ENCODE results near the gene MED16.

DNA sequence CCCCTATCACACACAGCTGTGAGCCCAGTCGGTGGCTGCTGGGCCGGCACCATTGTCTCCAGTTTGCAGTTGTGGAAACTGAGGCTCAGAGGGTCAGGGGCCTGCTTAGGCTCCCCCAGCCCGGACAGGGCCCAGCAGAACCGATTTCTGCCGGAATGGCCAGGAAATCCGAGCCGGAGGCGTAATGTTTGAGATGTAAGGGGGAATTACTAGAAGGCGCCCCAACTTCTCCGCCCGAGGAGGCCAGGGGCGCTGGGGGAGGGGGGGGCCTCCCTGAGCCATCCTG is 25.1 kb upstream of the MED16 start:
- TF ChIP-seq, protein P1, sequence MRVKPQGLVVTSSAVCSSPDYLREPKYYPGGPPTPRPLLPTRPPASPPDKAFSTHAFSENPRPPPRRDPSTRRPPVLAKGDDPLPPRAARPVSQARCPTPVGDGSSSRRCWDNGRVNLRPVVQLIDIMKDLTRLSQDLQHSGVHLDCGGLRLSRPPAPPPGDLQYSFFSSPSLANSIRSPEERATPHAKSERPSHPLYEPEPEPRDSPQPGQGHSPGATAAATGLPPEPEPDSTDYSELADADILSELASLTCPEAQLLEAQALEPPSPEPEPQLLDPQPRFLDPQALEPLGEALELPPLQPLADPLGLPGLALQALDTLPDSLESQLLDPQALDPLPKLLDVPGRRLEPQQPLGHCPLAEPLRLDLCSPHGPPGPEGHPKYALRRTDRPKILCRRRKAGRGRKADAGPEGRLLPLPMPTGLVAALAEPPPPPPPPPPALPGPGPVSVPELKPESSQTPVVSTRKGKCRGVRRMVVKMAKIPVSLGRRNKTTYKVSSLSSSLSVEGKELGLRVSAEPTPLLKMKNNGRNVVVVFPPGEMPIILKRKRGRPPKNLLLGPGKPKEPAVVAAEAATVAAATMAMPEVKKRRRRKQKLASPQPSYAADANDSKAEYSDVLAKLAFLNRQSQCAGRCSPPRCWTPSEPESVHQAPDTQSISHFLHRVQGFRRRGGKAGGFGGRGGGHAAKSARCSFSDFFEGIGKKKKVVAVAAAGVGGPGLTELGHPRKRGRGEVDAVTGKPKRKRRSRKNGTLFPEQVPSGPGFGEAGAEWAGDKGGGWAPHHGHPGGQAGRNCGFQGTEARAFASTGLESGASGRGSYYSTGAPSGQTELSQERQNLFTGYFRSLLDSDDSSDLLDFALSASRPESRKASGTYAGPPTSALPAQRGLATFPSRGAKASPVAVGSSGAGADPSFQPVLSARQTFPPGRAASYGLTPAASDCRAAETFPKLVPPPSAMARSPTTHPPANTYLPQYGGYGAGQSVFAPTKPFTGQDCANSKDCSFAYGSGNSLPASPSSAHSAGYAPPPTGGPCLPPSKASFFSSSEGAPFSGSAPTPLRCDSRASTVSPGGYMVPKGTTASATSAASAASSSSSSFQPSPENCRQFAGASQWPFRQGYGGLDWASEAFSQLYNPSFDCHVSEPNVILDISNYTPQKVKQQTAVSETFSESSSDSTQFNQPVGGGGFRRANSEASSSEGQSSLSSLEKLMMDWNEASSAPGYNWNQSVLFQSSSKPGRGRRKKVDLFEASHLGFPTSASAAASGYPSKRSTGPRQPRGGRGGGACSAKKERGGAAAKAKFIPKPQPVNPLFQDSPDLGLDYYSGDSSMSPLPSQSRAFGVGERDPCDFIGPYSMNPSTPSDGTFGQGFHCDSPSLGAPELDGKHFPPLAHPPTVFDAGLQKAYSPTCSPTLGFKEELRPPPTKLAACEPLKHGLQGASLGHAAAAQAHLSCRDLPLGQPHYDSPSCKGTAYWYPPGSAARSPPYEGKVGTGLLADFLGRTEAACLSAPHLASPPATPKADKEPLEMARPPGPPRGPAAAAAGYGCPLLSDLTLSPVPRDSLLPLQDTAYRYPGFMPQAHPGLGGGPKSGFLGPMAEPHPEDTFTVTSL (CRISPR knock-in tag; IDR thresholded peaks at IDR 0.05; ENCODE audit: borderline replicate concordance) = no peak
- no peak for TF ChIP-seq ONECUT2 (CRISPR knock-in tag; IDR thresholded peaks at IDR 0.05)
- no peak for TF ChIP-seq TOPORS (CRISPR knock-in tag; IDR thresholded peaks at IDR 0.05)
- TF ChIP-seq SIN3A (IDR thresholded peaks at IDR 0.05; ENCODE audit: borderline replicate concordance, low read depth, low read length) = no peak
- TF ChIP-seq ETV6 (CRISPR knock-in tag; conservative IDR thresholded peaks at IDR 0.05) = no peak
